Measurements from ENCODE around the gene DDX54.

Gene DDX54

GRCh38 chr12:113138826-113139225 is 46.5 kb downstream of the DDX54 start:
- no peaks in the 10 kb centered on the region for H3K36me3 ChIP-seq (ENCODE audit: insufficient read depth, low read length)
- H3K4me1 ChIP-seq (ENCODE audit: control insufficient read depth, insufficient read depth, low read length, unreplicated experiment) = peaks cover 3% of the 10 kb centered on the region
- H2AFZ ChIP-seq (ENCODE audit: low read length, unreplicated experiment) = no peak overlapping the region
- H3K27me3 ChIP-seq (ENCODE audit: insufficient read depth, low read length) = peaks cover 21% of the 10 kb centered on the region
- no peak overlapping the region for H3K27ac ChIP-seq (ENCODE audit: low read depth, low read length)
- no peak overlapping the region for H3K4me3 ChIP-seq (ENCODE audit: low read depth, low read length)
- no peaks in the 10 kb centered on the region for H3K79me2 ChIP-seq (ENCODE audit: control insufficient read depth, insufficient read depth, low read length, unreplicated experiment)

- H3K27me3 ChIP-seq (ENCODE audit: insufficient read depth, low read length) = peaks cover 21% of the 10 kb centered on the region
- no peaks in the 10 kb centered on the region for H3K36me3 ChIP-seq (ENCODE audit: insufficient read depth, low read length)
- no peak overlapping the region for H2AFZ ChIP-seq (ENCODE audit: low read length, unreplicated experiment)
- no peak overlapping the region for H3K4me3 ChIP-seq (ENCODE audit: low read depth, low read length)
- peaks cover 3% of the 10 kb centered on the region for H3K4me1 ChIP-seq (ENCODE audit: control insufficient read depth, insufficient read depth, low read length, unreplicated experiment)
- no peaks in the 10 kb centered on the region for H3K79me2 ChIP-seq (ENCODE audit: control insufficient read depth, insufficient read depth, low read length, unreplicated experiment)
- no peak overlapping the region for H3K27ac ChIP-seq (ENCODE audit: low read depth, low read length)
Observed at GRCh38 chr12:113137861-113138783, 47.2 kb downstream of the DDX54 start.

- no peak overlapping the region for H3K27ac ChIP-seq (ENCODE audit: low read depth, low read length)
- H2AFZ ChIP-seq (ENCODE audit: low read length, unreplicated experiment) = no peak overlapping the region
- H3K79me2 ChIP-seq (ENCODE audit: control insufficient read depth, insufficient read depth, low read length, unreplicated experiment) = no peaks in the 10 kb centered on the region
- H3K27me3 ChIP-seq (ENCODE audit: insufficient read depth, low read length) = peaks cover 27% of the 10 kb centered on the region
- no peak overlapping the region for H3K4me3 ChIP-seq (ENCODE audit: low read depth, low read length)
- no peaks in the 10 kb centered on the region for H3K36me3 ChIP-seq (ENCODE audit: insufficient read depth, low read length)
- peaks cover 3% of the 10 kb centered on the region for H3K4me1 ChIP-seq (ENCODE audit: control insufficient read depth, insufficient read depth, low read length, unreplicated experiment)
Observed at GRCh38 chr12:113136990-113137511, 48.2 kb downstream of the DDX54 start.

GRCh38 chr12:113136128-113136989 is 48.9 kb downstream of the DDX54 start:
- H3K36me3 ChIP-seq (ENCODE audit: insufficient read depth, low read length) = no peaks in the 10 kb centered on the region
- no peak overlapping the region for H3K27ac ChIP-seq (ENCODE audit: low read depth, low read length)
- H3K79me2 ChIP-seq (ENCODE audit: control insufficient read depth, insufficient read depth, low read length, unreplicated experiment) = no peaks in the 10 kb centered on the region
- no peak overlapping the region for H3K4me3 ChIP-seq (ENCODE audit: low read depth, low read length)
- peaks cover 27% of the 10 kb centered on the region for H3K27me3 ChIP-seq (ENCODE audit: insufficient read depth, low read length)
- no peak overlapping the region for H2AFZ ChIP-seq (ENCODE audit: low read length, unreplicated experiment)
- peaks cover 3% of the 10 kb centered on the region for H3K4me1 ChIP-seq (ENCODE audit: control insufficient read depth, insufficient read depth, low read length, unreplicated experiment)

GRCh38 chr12:113135178-113136127 is 49.8 kb downstream of the DDX54 start, which contains the start of gene RASAL1:
TSS of gene RASAL1 (minus strand) at chr12:113135761. CDS start at chr12:113135462, 299 bp downstream.
- peaks cover 27% of the 10 kb centered on the region for H3K27me3 ChIP-seq (ENCODE audit: insufficient read depth, low read length)
- no peaks in the 10 kb centered on the region for H3K79me2 ChIP-seq (ENCODE audit: control insufficient read depth, insufficient read depth, low read length, unreplicated experiment)
- no peak within 1 kb of the TSS for H3K27ac ChIP-seq (ENCODE audit: low read depth, low read length)
- H3K4me1 ChIP-seq (ENCODE audit: control insufficient read depth, insufficient read depth, low read length, unreplicated experiment) = peaks cover 3% of the 10 kb centered on the region
- H2AFZ ChIP-seq (ENCODE audit: low read length, unreplicated experiment) = no peak within 1 kb of the TSS
- H3K36me3 ChIP-seq (ENCODE audit: insufficient read depth, low read length) = no peaks in the 10 kb centered on the region
- no peak within 1 kb of the TSS for H3K4me3 ChIP-seq (ENCODE audit: low read depth, low read length)

- Histone ChIP-seq H3K4me1 (ENCODE audit: control insufficient read depth, insufficient read depth, low read length, unreplicated experiment) (peaks cover 3% of the 10 kb centered on the region), H2AFZ (ENCODE audit: low read length, unreplicated experiment) (no peak overlapping the region), H3K4me3 (ENCODE audit: low read depth, low read length) (no peak overlapping the region), H3K27me3 (ENCODE audit: insufficient read depth, low read length) (peaks cover 27% of the 10 kb centered on the region), H3K36me3 (ENCODE audit: insufficient read depth, low read length) (no peaks in the 10 kb centered on the region), H3K27ac (ENCODE audit: low read depth, low read length) (no peak overlapping the region), H3K79me2 (ENCODE audit: control insufficient read depth, insufficient read depth, low read length, unreplicated experiment) (no peaks in the 10 kb centered on the region)
Observed at GRCh38 chr12:113134521-113134951, 50.7 kb downstream of the DDX54 start.

GRCh38 chr12:113134071-113134470 is 51.2 kb downstream of the DDX54 start:
- Histone ChIP-seq H2AFZ (ENCODE audit: low read length, unreplicated experiment) (no peak overlapping the region), H3K4me3 (ENCODE audit: low read depth, low read length) (no peak overlapping the region), H3K27ac (ENCODE audit: low read depth, low read length) (no peak overlapping the region), H3K36me3 (ENCODE audit: insufficient read depth, low read length) (no peaks in the 10 kb centered on the region), H3K79me2 (ENCODE audit: control insufficient read depth, insufficient read depth, low read length, unreplicated experiment) (no peaks in the 10 kb centered on the region), H3K4me1 (ENCODE audit: control insufficient read depth, insufficient read depth, low read length, unreplicated experiment) (peaks cover 3% of the 10 kb centered on the region), H3K27me3 (ENCODE audit: insufficient read depth, low read length) (peaks cover 27% of the 10 kb centered on the region)

GRCh38 chr12:113133666-113134065 is 51.6 kb downstream of the DDX54 start:
- Histone ChIP-seq H3K4me3 (ENCODE audit: low read depth, low read length) (no peak overlapping the region), H3K79me2 (ENCODE audit: control insufficient read depth, insufficient read depth, low read length, unreplicated experiment) (no peaks in the 10 kb centered on the region), H3K36me3 (ENCODE audit: insufficient read depth, low read length) (no peaks in the 10 kb centered on the region), H3K27me3 (ENCODE audit: insufficient read depth, low read length) (peaks cover 27% of the 10 kb centered on the region), H3K4me1 (ENCODE audit: control insufficient read depth, insufficient read depth, low read length, unreplicated experiment) (peaks cover 3% of the 10 kb centered on the region), H2AFZ (ENCODE audit: low read length, unreplicated experiment) (no peak overlapping the region), H3K27ac (ENCODE audit: low read depth, low read length) (no peak overlapping the region)

GRCh38 chr12:113133036-113133435 is 52.2 kb downstream of the DDX54 start:
- Histone ChIP-seq H3K27me3 (ENCODE audit: insufficient read depth, low read length) (peaks cover 27% of the 10 kb centered on the region), H3K4me1 (ENCODE audit: control insufficient read depth, insufficient read depth, low read length, unreplicated experiment) (peaks cover 3% of the 10 kb centered on the region), H2AFZ (ENCODE audit: low read length, unreplicated experiment) (no peak overlapping the region), H3K27ac (ENCODE audit: low read depth, low read length) (no peak overlapping the region), H3K79me2 (ENCODE audit: control insufficient read depth, insufficient read depth, low read length, unreplicated experiment) (no peaks in the 10 kb centered on the region), H3K4me3 (ENCODE audit: low read depth, low read length) (no peak overlapping the region), H3K36me3 (ENCODE audit: insufficient read depth, low read length) (no peaks in the 10 kb centered on the region)
